ENCODE results near the gene TLK1.

DNA sequence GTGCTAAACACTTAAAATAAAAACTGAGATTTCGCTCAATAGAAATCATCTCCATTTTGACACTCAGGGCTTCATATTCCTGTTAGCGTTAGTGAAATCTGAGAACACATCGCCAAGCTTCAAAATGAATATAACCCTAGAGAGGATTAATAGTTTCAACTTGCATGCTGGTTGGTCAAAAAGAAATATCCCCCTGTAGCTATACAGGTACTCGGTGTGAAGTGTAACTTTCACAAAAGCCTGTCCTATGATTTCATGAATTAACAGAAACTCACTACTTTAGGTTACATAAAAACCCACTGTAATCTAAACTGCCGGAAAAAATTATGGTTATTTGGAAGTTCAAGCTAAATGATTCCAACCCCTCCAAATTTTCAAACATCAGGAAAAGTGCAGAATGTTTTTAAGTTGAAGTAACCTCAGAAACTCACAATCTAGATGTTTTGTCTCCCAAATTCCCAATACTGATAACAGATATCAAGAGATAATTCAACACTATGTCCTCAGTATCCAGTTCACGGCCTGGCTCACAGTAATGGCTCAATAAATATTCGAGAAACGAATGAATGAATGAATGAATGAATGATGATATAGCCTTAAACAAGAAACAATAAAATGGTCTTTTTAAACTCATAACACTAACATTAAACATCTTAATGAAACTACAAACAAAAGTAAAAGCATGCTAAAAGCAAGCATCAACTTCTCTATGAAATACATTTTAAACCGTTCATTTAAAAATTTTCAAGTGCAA, 2.5 kb downstream of the TLK1 start:
- TF ChIP-seq, protein P1, sequence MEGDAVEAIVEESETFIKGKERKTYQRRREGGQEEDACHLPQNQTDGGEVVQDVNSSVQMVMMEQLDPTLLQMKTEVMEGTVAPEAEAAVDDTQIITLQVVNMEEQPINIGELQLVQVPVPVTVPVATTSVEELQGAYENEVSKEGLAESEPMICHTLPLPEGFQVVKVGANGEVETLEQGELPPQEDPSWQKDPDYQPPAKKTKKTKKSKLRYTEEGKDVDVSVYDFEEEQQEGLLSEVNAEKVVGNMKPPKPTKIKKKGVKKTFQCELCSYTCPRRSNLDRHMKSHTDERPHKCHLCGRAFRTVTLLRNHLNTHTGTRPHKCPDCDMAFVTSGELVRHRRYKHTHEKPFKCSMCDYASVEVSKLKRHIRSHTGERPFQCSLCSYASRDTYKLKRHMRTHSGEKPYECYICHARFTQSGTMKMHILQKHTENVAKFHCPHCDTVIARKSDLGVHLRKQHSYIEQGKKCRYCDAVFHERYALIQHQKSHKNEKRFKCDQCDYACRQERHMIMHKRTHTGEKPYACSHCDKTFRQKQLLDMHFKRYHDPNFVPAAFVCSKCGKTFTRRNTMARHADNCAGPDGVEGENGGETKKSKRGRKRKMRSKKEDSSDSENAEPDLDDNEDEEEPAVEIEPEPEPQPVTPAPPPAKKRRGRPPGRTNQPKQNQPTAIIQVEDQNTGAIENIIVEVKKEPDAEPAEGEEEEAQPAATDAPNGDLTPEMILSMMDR (IDR thresholded peaks at IDR 0.05), result no peak
- TF ChIP-seq POLR2A (IDR thresholded peaks at IDR 0.05), result no peak
